Measurements from ENCODE around the gene MAST1. TPM values are rescaled to one million over a fixed set of nuclear protein-coding genes. Genes with fewer than 3 reads are reported as not detected.

MAST1 gene
- total and polyA plus RNA-seq, 2 experiments from 2014 or later: 13.9 to 19.9 TPM

DNA sequence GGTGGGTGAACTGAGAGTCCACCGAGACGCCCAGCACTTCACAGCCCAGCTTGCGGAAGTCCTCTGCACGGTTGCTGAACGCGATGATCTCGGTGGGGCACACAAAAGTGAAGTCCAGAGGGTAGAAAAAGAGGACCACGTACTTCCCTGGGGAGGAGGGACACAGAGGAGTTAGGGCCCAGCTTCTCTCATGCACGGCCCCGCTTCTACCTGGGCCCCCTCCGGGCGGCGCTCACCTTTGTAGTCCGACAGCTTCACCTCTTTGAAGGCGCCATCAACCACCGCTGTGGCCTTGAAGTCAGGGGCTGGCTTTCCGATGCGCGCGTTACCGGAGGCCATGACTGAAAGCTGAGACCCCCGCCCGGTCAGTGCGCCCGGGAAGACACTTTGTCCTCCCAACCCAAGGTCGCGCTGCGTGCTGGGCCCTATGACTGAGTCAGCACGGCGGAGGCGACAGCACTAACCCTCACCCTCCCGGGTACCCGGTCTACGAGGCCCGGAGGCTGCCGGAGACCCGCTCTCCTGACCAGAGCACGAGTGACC lies 37.3 kb upstream of the MAST1 start:
- peaks cover 4% of the 10 kb centered on the region for H3K27me3 Mint-ChIP-seq (ENCODE audit: insufficient read depth, low read depth, poor library complexity)
- Histone ChIP-seq H3K36me3 (ENCODE audit: insufficient read depth) (peaks cover 9% of the 10 kb centered on the region; the same call in 1 of the 2 replicates), H3K4me1 (ENCODE audit: insufficient read depth) (peaks cover 14% of the 10 kb centered on the region), H3K27ac (ENCODE audit: low read depth) (no peak overlapping the region), H2AFZ (peak overlapping the region; percentile 97), H3K79me2 (replicated peaks; ENCODE audit: insufficient read depth) (peaks cover 13% of the 10 kb centered on the region), H4K20me1 (replicated peaks; ENCODE audit: insufficient read depth) (no peaks in the 10 kb centered on the region), H3K4me2 (peak overlapping the region; percentile 97), H3F3A (replicated peaks; ENCODE audit: low read depth) (peaks cover 22% of the 10 kb centered on the region), H3K4me3 (peak overlapping the region; percentile 99), H3K27me3 (ENCODE audit: insufficient read depth) (peaks cover 10% of the 10 kb centered on the region), H3K9me2 (ENCODE audit: insufficient read depth) (no peaks in the 10 kb centered on the region)
- peaks cover 21% of the 10 kb centered on the region for H3K4me1 Mint-ChIP-seq
- peaks cover 46% of the 10 kb centered on the region for H3K36me3 Mint-ChIP-seq (ENCODE audit: low read depth)
- DNase-seq (ENCODE audit: low spot score) (peak; percentile 69), ATAC-seq (peak; percentile 15)
- TF ChIP-seq NANOG (IDR thresholded peaks at IDR 0.05; ENCODE audit: borderline replicate concordance): no peak
- H3K27ac Mint-ChIP-seq: no peak overlapping the region
- peak overlapping the region; percentile 93 for H3K4me3 Mint-ChIP-seq
- no peaks in the 10 kb centered on the region for H3K9me3 Mint-ChIP-seq

DNA sequence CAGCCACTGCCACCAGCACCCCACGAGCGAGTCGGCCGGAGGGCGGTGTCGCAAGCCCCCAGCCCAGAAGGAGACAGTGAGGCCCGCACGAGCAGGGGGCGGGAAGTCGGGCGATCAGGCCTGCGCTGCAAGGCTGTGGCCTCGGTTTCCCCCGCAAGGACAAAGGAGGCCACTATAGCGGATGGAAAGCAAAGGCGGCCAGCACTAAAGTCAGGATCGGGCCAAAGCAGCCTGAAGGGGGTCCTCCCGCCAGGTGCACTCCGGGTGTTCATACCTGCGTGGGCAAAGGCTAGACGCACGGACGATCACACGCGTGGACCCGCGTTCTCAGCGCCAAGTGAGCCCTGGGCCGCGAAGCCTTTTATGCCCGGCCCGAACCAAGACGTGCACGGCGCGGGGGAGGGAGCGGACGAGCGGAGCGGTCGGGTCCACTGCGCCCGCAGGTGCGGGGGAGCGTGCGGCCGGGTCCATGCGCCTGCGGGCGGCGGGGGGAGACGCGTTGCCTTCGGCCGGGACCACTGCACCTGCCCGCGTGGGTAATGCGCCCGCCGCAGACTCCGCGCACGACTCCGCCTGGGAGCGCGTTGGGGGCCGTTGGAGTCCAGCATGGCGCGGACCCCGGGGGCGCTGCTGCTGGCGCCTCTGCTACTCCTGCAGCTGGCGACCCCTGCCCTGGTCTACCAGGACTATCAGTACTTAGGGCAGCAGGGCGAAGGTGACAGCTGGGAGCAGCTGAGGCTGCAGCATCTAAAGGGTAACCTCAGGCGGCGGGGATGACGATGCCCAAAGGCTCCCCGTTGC lies 36.6 kb upstream of the MAST1 start, which contains the start of the genes PRDX2 and THSD8:
TSS of gene PRDX2 (minus strand) at position 335 of the 801 bp plus-strand sequence. CDS start 539 bp downstream, outside the sequence.
TSS of gene THSD8 (plus strand) at position 604 of the 801 bp plus-strand sequence. CDS start at position 607, 3 bp downstream.
- Histone ChIP-seq H4K20me1 (replicated peaks; ENCODE audit: insufficient read depth) (no peaks in the 10 kb centered on the region), H3K27ac (ENCODE audit: low read depth) (no peak within 1 kb of the TSS)
- peaks cover 7% of the 10 kb centered on the region for H3K27me3 Mint-ChIP-seq (ENCODE audit: insufficient read depth, low read depth, poor library complexity)
- no peak for TF ChIP-seq NANOG (IDR thresholded peaks at IDR 0.05; ENCODE audit: borderline replicate concordance)
- no peak for TF ChIP-seq STAT1 (IDR thresholded peaks at IDR 0.05; ENCODE audit: unreplicated experiment)
- no peak for TF ChIP-seq EZH2 (IDR thresholded peaks at IDR 0.05; ENCODE audit: low read depth, unreplicated experiment)
- TF ChIP-seq, protein P1, sequence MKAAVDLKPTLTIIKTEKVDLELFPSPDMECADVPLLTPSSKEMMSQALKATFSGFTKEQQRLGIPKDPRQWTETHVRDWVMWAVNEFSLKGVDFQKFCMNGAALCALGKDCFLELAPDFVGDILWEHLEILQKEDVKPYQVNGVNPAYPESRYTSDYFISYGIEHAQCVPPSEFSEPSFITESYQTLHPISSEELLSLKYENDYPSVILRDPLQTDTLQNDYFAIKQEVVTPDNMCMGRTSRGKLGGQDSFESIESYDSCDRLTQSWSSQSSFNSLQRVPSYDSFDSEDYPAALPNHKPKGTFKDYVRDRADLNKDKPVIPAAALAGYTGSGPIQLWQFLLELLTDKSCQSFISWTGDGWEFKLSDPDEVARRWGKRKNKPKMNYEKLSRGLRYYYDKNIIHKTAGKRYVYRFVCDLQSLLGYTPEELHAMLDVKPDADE (IDR thresholded peaks at IDR 0.05): no peak
- peak; percentile 96 for TF ChIP-seq POLR2AphosphoS5 (IDR thresholded peaks at IDR 0.05; ENCODE audit: low read depth)
- peak; percentile 76 for TF ChIP-seq CREB1 (CRISPR knock-in tag; IDR thresholded peaks at IDR 0.05; ENCODE audit: low read depth)
- TF ChIP-seq EZH2phosphoT487 (IDR thresholded peaks at IDR 0.05; ENCODE audit: unreplicated experiment): no peak
- no peak for TF ChIP-seq CTCF (conservative IDR thresholded peaks at IDR 0.05; ENCODE audit: low read depth in 2 of 2)
- TF ChIP-seq, protein P2, sequence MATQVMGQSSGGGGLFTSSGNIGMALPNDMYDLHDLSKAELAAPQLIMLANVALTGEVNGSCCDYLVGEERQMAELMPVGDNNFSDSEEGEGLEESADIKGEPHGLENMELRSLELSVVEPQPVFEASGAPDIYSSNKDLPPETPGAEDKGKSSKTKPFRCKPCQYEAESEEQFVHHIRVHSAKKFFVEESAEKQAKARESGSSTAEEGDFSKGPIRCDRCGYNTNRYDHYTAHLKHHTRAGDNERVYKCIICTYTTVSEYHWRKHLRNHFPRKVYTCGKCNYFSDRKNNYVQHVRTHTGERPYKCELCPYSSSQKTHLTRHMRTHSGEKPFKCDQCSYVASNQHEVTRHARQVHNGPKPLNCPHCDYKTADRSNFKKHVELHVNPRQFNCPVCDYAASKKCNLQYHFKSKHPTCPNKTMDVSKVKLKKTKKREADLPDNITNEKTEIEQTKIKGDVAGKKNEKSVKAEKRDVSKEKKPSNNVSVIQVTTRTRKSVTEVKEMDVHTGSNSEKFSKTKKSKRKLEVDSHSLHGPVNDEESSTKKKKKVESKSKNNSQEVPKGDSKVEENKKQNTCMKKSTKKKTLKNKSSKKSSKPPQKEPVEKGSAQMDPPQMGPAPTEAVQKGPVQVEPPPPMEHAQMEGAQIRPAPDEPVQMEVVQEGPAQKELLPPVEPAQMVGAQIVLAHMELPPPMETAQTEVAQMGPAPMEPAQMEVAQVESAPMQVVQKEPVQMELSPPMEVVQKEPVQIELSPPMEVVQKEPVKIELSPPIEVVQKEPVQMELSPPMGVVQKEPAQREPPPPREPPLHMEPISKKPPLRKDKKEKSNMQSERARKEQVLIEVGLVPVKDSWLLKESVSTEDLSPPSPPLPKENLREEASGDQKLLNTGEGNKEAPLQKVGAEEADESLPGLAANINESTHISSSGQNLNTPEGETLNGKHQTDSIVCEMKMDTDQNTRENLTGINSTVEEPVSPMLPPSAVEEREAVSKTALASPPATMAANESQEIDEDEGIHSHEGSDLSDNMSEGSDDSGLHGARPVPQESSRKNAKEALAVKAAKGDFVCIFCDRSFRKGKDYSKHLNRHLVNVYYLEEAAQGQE (IDR thresholded peaks at IDR 0.05; ENCODE audit: unreplicated experiment): no peak

More for the DNA sequence above, 36.6 kb upstream of the MAST1 start, which contains the start of the genes PRDX2 and THSD8:
- peak; percentile 94 for DNase-seq (ENCODE audit: low spot score)
- peak; percentile 71 for ATAC-seq
- Histone ChIP-seq H3K4me3 (peak within 1 kb of the TSS; percentile 99), H3F3A (replicated peaks; ENCODE audit: low read depth) (peaks cover 22% of the 10 kb centered on the region), H2AFZ (peak within 1 kb of the TSS; percentile 97), H3K27me3 (ENCODE audit: insufficient read depth) (peaks cover 10% of the 10 kb centered on the region), H3K4me2 (peak within 1 kb of the TSS; percentile 97), H3K79me2 (replicated peaks; ENCODE audit: insufficient read depth) (peaks cover 13% of the 10 kb centered on the region), H3K36me3 (ENCODE audit: insufficient read depth) (peaks cover 9% of the 10 kb centered on the region; the same call in 1 of the 2 replicates), H3K4me1 (ENCODE audit: insufficient read depth) (peaks cover 11% of the 10 kb centered on the region; the same call in 1 of the 2 replicates), H3K9me2 (ENCODE audit: insufficient read depth) (no peaks in the 10 kb centered on the region)
- Mint-ChIP-seq H3K9me3 (no peaks in the 10 kb centered on the region), H3K27ac (no peak within 1 kb of the TSS), H3K4me3 (peak within 1 kb of the TSS; percentile 93), H3K36me3 (ENCODE audit: low read depth) (peaks cover 45% of the 10 kb centered on the region), H3K4me1 (peaks cover 17% of the 10 kb centered on the region)

Data from GM23338 (cell line).